COR-L47 (cell line): ENCODE measurements around the gene MAD1L1.

Experiments
- DNase-seq: peaks from one replicate; lab custom pipeline; 2025; lab: John Stamatoyannopoulos, UW

Gene MAD1L1

GRCh38 chr7:2086229-2086628, 146.5 kb downstream of the MAD1L1 start:
- no peak for DNase-seq

DNA sequence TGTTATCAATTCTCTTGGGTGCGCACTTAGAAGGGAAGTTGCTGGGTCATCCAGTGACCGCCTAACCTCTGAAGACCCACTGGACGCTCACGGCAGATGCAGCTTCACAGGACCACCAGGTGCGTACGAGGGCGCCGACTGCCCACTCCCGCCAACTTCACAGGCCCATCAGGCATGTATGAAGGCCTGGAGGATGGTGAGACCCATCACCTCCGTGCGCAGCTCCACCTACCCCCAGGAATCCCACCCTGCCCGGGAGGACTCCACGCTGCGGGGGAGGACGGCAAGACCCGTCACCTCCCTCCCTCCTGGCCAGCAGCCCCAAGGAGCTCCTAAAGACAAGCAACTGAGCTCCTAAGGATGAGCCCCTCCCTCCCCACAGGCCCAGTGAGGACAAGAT, 146.9 kb downstream of the MAD1L1 start:
- no peak for DNase-seq

GRCh38 chr7:2084781-2085505, 147.8 kb downstream of the MAD1L1 start:
- DNase-seq, result no peak

DNA sequence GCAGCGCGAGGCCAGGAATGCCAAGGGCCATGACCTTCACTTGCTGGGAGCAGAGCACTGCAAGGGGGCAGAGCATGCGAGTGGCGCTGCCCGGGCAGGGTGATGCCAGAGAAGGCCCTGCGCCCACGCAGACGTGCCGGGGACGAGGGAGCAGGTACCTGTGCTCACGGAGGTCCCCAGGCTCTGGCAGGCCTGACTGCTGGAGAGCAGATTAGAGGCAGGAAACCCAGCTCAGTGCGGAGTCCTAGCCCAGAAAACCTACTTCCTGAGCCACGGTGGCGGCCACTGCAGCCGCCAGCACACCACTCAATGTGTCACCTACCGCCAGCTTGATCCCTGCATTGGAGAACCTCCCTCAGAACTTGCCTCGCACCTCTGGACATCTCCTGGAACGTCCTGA, 148.4 kb downstream of the MAD1L1 start:
- DNase-seq, result no peak

- DNase-seq, result no peak
Measured at GRCh38 chr7:2083362-2083761, 149.4 kb downstream of the MAD1L1 start.

GRCh38 chr7:2082139-2082998, 150.4 kb downstream of the MAD1L1 start:
- no peak for DNase-seq

GRCh38 chr7:2081526-2082135, 151.1 kb downstream of the MAD1L1 start:
- no peak for DNase-seq

DNA sequence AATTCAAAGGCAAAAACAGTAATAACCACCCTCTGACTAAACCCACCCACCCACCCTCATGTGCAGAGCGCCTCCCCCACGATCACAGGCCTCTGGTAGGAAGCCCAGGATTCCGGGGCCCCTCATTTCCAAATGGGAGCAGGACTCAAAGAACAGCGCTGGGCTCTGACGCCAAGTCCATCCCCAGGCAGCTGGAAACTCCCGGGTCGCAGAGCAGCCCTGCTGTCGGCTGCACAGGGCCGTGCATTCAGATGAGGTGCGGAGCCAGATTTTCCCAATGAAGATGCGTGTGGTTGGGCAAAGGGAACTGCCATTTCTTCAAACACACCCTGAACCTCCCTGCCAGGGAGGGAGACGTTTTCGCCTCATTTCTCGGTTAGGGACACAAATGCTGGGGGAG, 152.3 kb downstream of the MAD1L1 start:
- no peak for DNase-seq

- DNase-seq, result no peak
Measured at GRCh38 chr7:2080060-2080387, 152.7 kb downstream of the MAD1L1 start.

GRCh38 chr7:2079332-2080059, 153.2 kb downstream of the MAD1L1 start:
- DNase-seq, result no peak

DNA sequence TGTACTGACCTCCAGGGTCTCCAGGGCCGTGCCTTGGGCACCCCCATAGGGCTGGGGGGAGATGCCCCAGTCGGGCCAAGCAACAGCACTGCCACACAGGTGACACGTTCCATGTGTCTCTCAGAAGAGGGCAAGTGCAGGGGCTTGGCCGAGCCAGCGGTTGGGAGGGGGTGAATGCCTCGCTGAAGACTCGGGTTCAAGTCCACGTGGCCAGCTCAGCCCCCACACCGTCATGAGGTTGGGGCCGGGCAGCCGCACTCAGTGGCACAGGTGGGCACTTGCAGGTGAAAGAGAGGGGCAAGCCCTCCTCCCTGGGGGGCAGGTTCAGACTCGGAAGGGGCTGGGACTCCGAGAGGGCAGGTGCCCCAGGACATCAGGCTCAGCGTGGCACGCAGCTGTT, 153.8 kb downstream of the MAD1L1 start:
- no peak for DNase-seq

GRCh38 chr7:2076649-2077064, 156.1 kb downstream of the MAD1L1 start:
- DNase-seq, result no peak

DNA sequence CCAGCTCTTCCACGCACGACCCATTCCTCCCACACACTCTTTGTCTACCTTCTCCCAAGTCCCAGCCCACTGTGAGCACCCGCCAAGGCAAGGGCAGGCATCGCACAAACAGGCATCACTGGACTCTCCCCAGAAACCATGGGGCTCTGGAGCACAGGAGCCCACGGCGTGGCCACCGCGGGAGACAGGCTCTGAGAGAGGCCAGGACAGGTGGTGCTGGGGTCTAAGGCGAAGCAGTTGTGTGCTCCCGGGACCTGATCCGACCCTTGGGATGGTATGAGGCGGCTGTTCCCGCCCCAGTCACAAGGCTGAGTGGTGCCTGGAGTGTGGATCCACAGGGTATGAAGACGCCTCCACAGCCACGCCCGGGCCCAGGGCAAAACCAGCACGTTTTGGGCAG, 156.9 kb downstream of the MAD1L1 start:
- no peak for DNase-seq

GRCh38 chr7:2074691-2075090, 158.1 kb downstream of the MAD1L1 start:
- no peak for DNase-seq

DNA sequence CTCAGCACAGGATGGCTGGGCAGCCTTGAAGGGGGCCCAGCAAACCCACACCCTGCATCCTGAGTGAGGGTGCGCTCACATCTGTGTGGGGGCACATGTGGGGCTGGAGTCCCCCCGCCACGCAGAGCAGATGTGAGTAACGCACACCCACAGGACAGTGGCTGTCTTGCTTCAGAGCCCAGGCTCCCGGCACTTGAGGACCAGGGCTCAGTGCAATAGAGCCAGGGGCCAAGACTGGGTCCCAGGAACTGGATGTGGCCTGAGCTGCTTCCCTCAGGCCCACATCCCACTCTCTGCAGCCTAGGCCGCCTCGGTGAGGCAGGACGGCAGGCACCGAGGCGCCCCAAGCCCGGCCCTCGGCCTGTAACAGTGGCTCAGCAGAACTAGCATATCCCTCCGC, 159.9 kb downstream of the MAD1L1 start:
- no peak for DNase-seq

- DNase-seq, result no peak
Measured at GRCh38 chr7:2072042-2072441, 160.7 kb downstream of the MAD1L1 start.

GRCh38 chr7:2071133-2071832, 161.5 kb downstream of the MAD1L1 start:
- DNase-seq, result no peak

DNA sequence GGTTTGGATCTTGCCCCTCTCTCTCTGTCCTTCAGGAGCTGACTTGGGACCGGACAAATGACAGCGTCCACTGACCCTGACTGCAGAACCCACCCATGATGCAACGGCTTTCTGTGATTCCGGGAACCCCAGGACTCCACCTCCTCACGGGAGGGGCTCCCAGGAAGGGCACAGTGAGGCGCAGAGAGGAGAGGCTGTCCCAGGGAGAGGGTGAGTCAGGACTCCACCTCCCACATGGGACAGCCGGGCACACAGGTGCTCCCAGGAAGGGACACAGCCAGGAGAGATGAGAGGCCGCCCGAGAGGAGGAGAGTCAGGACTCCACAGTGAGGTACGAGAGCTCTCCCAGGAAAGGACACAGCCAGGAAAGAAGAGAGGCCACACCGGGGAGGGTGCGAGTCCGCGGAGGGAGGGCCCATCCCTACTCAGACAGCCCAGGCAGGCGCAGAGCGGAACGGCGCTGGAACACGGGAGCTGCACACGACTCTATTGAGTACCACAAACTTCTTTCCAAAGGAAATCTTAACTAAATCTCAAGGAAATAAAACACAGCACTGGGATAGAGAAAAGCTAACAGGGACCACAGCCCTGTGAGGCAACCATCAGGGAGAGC, 162.5 kb downstream of the MAD1L1 start:
- DNase-seq, result no peak

- no peak for DNase-seq
Measured at GRCh38 chr7:2069472-2069860, 163.3 kb downstream of the MAD1L1 start.

GRCh38 chr7:2068693-2069471, 163.9 kb downstream of the MAD1L1 start:
- no peak for DNase-seq
